WTC11 (cell line): Measurements from ENCODE around the gene POC5. TPM values are rescaled to one million over a fixed set of nuclear protein-coding genes. Genes with fewer than 3 reads are reported as not detected.

Source experiments
- ATAC-seq: fragments of 200-7000 bp; cut with Tn5 transposase; 2 replicates; pipeline ENCODE4 v1.10.0; 2021; ENCODE audit warnings: mild to moderate bottlenecking, moderate library complexity
- CTCF ChIA-PET: fragments of 300-600 bp; sonication (Branson Sonifier 250); formaldehyde crosslinking; loops from one replicate; lab custom pipeline; 2021; ENCODE audit warnings: antibody characterized with exemption; lab: Charles Lee
- POLR2A ChIA-PET: fragments of 350-600 bp; sonication (Branson Sonifier 250); formaldehyde crosslinking; loops from one replicate; lab custom pipeline; 2021; ENCODE audit warnings: antibody characterized with exemption; lab: Charles Lee
- DNase-seq: peaks from one replicate; pipeline ENCODE4 v3.0.0; 2021; ENCODE audit warnings: low spot score
- H3K27ac Mint-ChIP-seq: 2 replicates; pipeline ENCODE4 v1.8.0; 2021; ENCODE audit warnings: mixed read lengths
- H3K27me3 Mint-ChIP-seq: 2 replicates; pipeline ENCODE4 v1.8.0; 2021; ENCODE audit warnings: low read depth, mild to moderate bottlenecking, moderate library complexity, mixed read lengths
- H3K36me3 Mint-ChIP-seq: 2 replicates; pipeline ENCODE4 v1.8.0; 2021; ENCODE audit warnings: mixed read lengths
- H3K4me1 Mint-ChIP-seq: 2 replicates; pipeline ENCODE4 v1.8.0; 2022; ENCODE audit warnings: mixed read lengths
- H3K4me3 Mint-ChIP-seq: 2 replicates; pipeline ENCODE4 v1.8.0; 2021; ENCODE audit warnings: mild to moderate bottlenecking, moderate library complexity, mixed read lengths
- H3K9me3 Mint-ChIP-seq: 2 replicates; pipeline ENCODE4 v1.8.0; 2021; ENCODE audit warnings: mixed read lengths
- CDX4 ChIP-seq: fragments of 250-450 bp; sonication (Bioruptor Pico); IDR thresholded peaks from 2 replicates; pipeline ENCODE4 v1.9.0; 2021; ENCODE audit warnings: moderate library complexity, mild to moderate bottlenecking, inconsistent platforms, borderline replicate concordance
- CREB1 ChIP-seq: sonication (generic); formaldehyde crosslinking; IDR thresholded peaks from 2 replicates; pipeline ENCODE4 v1.8.0; 2023; ENCODE audit warnings: mild to moderate bottlenecking, missing genetic modification reagents
- CREM ChIP-seq: sonication (generic); formaldehyde crosslinking; IDR thresholded peaks from 2 replicates; pipeline ENCODE4 v1.8.1; 2022; ENCODE audit warnings: mild to moderate bottlenecking, missing genetic modification reagents, moderate library complexity
- E2F1 ChIP-seq: sonication (generic); formaldehyde crosslinking; IDR thresholded peaks from 2 replicates; pipeline ENCODE4 v1.8.0; 2022; ENCODE audit warnings: mild to moderate bottlenecking, missing genetic modification reagents
- ERG ChIP-seq: fragments of 250-450 bp; sonication (Bioruptor Pico); IDR thresholded peaks from 2 replicates; pipeline ENCODE4 v1.8.0; 2021; ENCODE audit warnings: mild to moderate bottlenecking
- ETV6 ChIP-seq: sonication (generic); formaldehyde crosslinking; IDR thresholded peaks from 2 replicates; pipeline ENCODE4 v1.8.1; 2022; ENCODE audit warnings: mild to moderate bottlenecking, missing genetic modification reagents
- FOXP1 ChIP-seq: sonication (generic); formaldehyde crosslinking; IDR thresholded peaks from 2 replicates; pipeline ENCODE4 v1.8.0; 2022; ENCODE audit warnings: missing genetic modification reagents, mild to moderate bottlenecking, moderate library complexity, borderline replicate concordance
- GTF2I ChIP-seq: fragments of 250-450 bp; sonication (Bioruptor Pico); conservative IDR thresholded peaks from 2 replicates; pipeline ENCODE4 v1.4.0; 2021; ENCODE audit warnings: mild to moderate bottlenecking
- HMGA2 ChIP-seq: fragments of 250-450 bp; sonication (Bioruptor Pico); IDR thresholded peaks from 2 replicates; pipeline ENCODE4 v1.4.0; 2021; ENCODE audit warnings: mild to moderate bottlenecking, moderate library complexity
- IRF2 ChIP-seq: sonication (generic); formaldehyde crosslinking; IDR thresholded peaks from 2 replicates; pipeline ENCODE4 v1.8.0; 2022; ENCODE audit warnings: low read depth, missing genetic modification reagents, borderline replicate concordance
- NR3C1 ChIP-seq: sonication (generic); formaldehyde crosslinking; conservative IDR thresholded peaks from 2 replicates; pipeline ENCODE4 v1.8.1; 2023; ENCODE audit warnings: low read depth, mild to moderate bottlenecking, missing genetic modification reagents
- PRRX2 ChIP-seq: fragments of 250-450 bp; sonication (Bioruptor Pico); IDR thresholded peaks from 2 replicates; pipeline ENCODE4 v1.8.0; 2021; ENCODE audit warnings: mild to moderate bottlenecking
- SMAD4 ChIP-seq: sonication (generic); formaldehyde crosslinking; IDR thresholded peaks from 2 replicates; pipeline ENCODE4 v1.8.0; 2022; ENCODE audit warnings: mild to moderate bottlenecking, missing genetic modification reagents
- TCF7 ChIP-seq: sonication (generic); formaldehyde crosslinking; IDR thresholded peaks from 2 replicates; pipeline ENCODE4 v1.8.0; 2022; ENCODE audit warnings: mild to moderate bottlenecking, low read depth, missing genetic modification reagents, moderate library complexity
- USF1 ChIP-seq: sonication (generic); formaldehyde crosslinking; IDR thresholded peaks from 2 replicates; pipeline ENCODE4 v1.8.0; 2022; ENCODE audit warnings: mild to moderate bottlenecking, missing genetic modification reagents
- ZNF219 ChIP-seq: sonication (generic); formaldehyde crosslinking; IDR thresholded peaks from 2 replicates; pipeline ENCODE4 v1.8.0; 2023; ENCODE audit warnings: missing genetic modification reagents, mild to moderate bottlenecking, borderline replicate concordance
- ZNF232 ChIP-seq: sonication (generic); formaldehyde crosslinking; IDR thresholded peaks from 2 replicates; pipeline ENCODE4 v1.8.0; 2022; ENCODE audit warnings: mild to moderate bottlenecking, missing genetic modification reagents
- ZNF263 ChIP-seq: sonication (generic); formaldehyde crosslinking; IDR thresholded peaks from 2 replicates; pipeline ENCODE4 v1.8.1; 2022; ENCODE audit warnings: low read depth, mild to moderate bottlenecking, moderate library complexity, missing genetic modification reagents
- ZNF281 ChIP-seq: sonication (generic); formaldehyde crosslinking; IDR thresholded peaks from 2 replicates; pipeline ENCODE4 v1.8.0; 2023; ENCODE audit warnings: mild to moderate bottlenecking, missing genetic modification reagents
- ZNF317 ChIP-seq: sonication (generic); formaldehyde crosslinking; IDR thresholded peaks from 2 replicates; pipeline ENCODE4 v1.8.1; 2023; ENCODE audit warnings: low read depth, mild to moderate bottlenecking, moderate library complexity, missing genetic modification reagents, borderline replicate concordance
- ZNF396 ChIP-seq: fragments of 250-450 bp; sonication (Bioruptor Pico); IDR thresholded peaks from 2 replicates; pipeline ENCODE4 v1.8.0; 2021; ENCODE audit warnings: mild to moderate bottlenecking, moderate library complexity, borderline replicate concordance
- total RNA-seq: library from RNA; stranded (reverse); gene quantifications from 3 replicates; pipeline ENCODE4 v1.2.3, GENCODE V29; 2021
- TF ChIP-seq, protein P1 (sequence below): fragments of 250-450 bp; sonication (Bioruptor Pico); IDR thresholded peaks from 2 replicates; pipeline ENCODE4 v1.9.0; 2021; ENCODE audit warnings: mild to moderate bottlenecking
- TF ChIP-seq, protein P2 (sequence below): fragments of 200-600 bp; IDR thresholded peaks from 2 replicates; pipeline ENCODE4 v1.8.0; 2022; ENCODE audit warnings: antibody characterized with exemption

Gene POC5
- total RNA-seq, 1 experiment from 2014 or later, result 13.4 TPM

DNA sequence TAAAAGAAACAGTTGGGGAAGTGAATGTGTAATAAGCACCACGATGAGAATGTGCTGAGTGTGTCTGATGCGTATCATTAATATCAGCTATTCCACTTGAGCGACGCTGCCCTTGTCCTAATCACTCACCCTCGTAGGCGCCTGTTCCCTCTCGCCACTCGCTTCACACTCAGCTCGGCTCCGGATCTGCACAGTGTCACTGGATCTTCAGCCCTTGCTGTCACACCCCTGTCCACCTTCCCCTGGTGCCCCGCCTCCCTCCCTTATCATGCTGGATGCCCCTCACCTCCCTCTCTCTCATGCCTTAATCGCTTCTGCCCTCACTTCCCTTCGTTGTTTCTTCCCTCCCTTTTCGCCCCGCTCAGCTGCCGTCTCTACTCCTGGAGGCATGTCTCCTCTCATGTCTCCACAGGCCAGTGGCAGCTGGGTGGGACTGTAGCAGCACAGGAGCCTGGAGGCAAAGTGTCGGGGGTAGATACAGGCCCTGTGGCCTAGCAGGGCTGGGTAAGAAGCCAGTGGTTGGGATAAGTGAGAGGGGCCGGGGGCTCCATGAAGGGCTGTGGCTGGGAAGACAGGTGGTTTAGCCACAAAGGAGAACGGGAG is 62.4 kb downstream of the POC5 start:
- no peaks in the 10 kb centered on the region for H3K9me3 Mint-ChIP-seq
- H3K4me3 Mint-ChIP-seq, result no peak overlapping the region
- H3K36me3 Mint-ChIP-seq, result no peaks in the 10 kb centered on the region
- peaks cover 23% of the 10 kb centered on the region for H3K4me1 Mint-ChIP-seq
- no peak for TF ChIP-seq PRRX2 (CRISPR knock-in tag)
- TF ChIP-seq CDX4 (CRISPR knock-in tag), result no peak
- TF ChIP-seq CREB1 (CRISPR knock-in tag), result no peak
- TF ChIP-seq ERG (CRISPR knock-in tag), result no peak
- no peak for TF ChIP-seq NR3C1
- TF ChIP-seq ZNF396 (CRISPR knock-in tag), result no peak
- no peak for TF ChIP-seq ETV6 (CRISPR knock-in tag)
- no peak for TF ChIP-seq GTF2I (CRISPR knock-in tag)
- TF ChIP-seq CREM, result no peak
- no peak for TF ChIP-seq E2F1 (CRISPR knock-in tag)
- TF ChIP-seq HMGA2 (CRISPR knock-in tag), result no peak
- TF ChIP-seq SMAD4 (CRISPR knock-in tag), result no peak
- TF ChIP-seq ZNF317 (CRISPR knock-in tag), result no peak
- no peak for TF ChIP-seq IRF2
- TF ChIP-seq, protein P1, sequence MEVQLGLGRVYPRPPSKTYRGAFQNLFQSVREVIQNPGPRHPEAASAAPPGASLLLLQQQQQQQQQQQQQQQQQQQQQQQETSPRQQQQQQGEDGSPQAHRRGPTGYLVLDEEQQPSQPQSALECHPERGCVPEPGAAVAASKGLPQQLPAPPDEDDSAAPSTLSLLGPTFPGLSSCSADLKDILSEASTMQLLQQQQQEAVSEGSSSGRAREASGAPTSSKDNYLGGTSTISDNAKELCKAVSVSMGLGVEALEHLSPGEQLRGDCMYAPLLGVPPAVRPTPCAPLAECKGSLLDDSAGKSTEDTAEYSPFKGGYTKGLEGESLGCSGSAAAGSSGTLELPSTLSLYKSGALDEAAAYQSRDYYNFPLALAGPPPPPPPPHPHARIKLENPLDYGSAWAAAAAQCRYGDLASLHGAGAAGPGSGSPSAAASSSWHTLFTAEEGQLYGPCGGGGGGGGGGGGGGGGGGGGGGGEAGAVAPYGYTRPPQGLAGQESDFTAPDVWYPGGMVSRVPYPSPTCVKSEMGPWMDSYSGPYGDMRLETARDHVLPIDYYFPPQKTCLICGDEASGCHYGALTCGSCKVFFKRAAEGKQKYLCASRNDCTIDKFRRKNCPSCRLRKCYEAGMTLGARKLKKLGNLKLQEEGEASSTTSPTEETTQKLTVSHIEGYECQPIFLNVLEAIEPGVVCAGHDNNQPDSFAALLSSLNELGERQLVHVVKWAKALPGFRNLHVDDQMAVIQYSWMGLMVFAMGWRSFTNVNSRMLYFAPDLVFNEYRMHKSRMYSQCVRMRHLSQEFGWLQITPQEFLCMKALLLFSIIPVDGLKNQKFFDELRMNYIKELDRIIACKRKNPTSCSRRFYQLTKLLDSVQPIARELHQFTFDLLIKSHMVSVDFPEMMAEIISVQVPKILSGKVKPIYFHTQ (CRISPR knock-in tag), result no peak
- no peak for TF ChIP-seq ZNF232 (CRISPR knock-in tag)
- TF ChIP-seq, protein P2, sequence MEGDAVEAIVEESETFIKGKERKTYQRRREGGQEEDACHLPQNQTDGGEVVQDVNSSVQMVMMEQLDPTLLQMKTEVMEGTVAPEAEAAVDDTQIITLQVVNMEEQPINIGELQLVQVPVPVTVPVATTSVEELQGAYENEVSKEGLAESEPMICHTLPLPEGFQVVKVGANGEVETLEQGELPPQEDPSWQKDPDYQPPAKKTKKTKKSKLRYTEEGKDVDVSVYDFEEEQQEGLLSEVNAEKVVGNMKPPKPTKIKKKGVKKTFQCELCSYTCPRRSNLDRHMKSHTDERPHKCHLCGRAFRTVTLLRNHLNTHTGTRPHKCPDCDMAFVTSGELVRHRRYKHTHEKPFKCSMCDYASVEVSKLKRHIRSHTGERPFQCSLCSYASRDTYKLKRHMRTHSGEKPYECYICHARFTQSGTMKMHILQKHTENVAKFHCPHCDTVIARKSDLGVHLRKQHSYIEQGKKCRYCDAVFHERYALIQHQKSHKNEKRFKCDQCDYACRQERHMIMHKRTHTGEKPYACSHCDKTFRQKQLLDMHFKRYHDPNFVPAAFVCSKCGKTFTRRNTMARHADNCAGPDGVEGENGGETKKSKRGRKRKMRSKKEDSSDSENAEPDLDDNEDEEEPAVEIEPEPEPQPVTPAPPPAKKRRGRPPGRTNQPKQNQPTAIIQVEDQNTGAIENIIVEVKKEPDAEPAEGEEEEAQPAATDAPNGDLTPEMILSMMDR, result no peak
- TF ChIP-seq FOXP1 (CRISPR knock-in tag), result no peak
- TF ChIP-seq ZNF263 (CRISPR knock-in tag), result no peak
- TF ChIP-seq, all 79 proteins: peak for 0
- ChIA-PET POLR2A (no interaction called here), CTCF (no interaction called here)
- DNase-seq (no peak), ATAC-seq (no peak)
- no peak overlapping the region for H3K27ac Mint-ChIP-seq
- no peaks in the 10 kb centered on the region; the same call in 1 of the 2 replicates for H3K27me3 Mint-ChIP-seq

GRCh38 chr5:75653521-75653920 is 63.7 kb downstream of the POC5 start:
- Mint-ChIP-seq H3K9me3 (peaks cover 2% of the 10 kb centered on the region), H3K27me3 (no peaks in the 10 kb centered on the region; the same call in 1 of the 2 replicates), H3K27ac (no peak overlapping the region), H3K4me1 (peaks cover 23% of the 10 kb centered on the region), H3K36me3 (no peaks in the 10 kb centered on the region; the same call in 1 of the 2 replicates), H3K4me3 (no peak overlapping the region)
- POLR2A ChIA-PET, result no interaction called here
- DNase-seq (no peak), ATAC-seq (no peak)
- CTCF ChIA-PET, result interaction anchor here (1.0 kb wide), 1 partner anchor 12 kb away, joined by 4 read pairs; no protein-coding TSS in a partner anchor
- TF ChIP-seq GTF2I (CRISPR knock-in tag), result no peak
- no peak for TF ChIP-seq ZNF281 (CRISPR knock-in tag)
- no peak for TF ChIP-seq TCF7 (CRISPR knock-in tag)
- TF ChIP-seq CDX4 (CRISPR knock-in tag), result no peak
- TF ChIP-seq ZNF219 (CRISPR knock-in tag), result no peak
- TF ChIP-seq USF1 (CRISPR knock-in tag), result no peak
